ENCODE measurements around the gene TRIP6.
"Not testable (repeated sequence)": the region's sequence is repeated elsewhere in the genome, so short reads cannot be mapped to it uniquely, and the experiment has no call there.

The TRIP6 gene

GRCh38 chr7:100914208-100914878 is 47.2 kb downstream of the TRIP6 start:
- no peak for DNase-seq (ENCODE audit: low read depth in 2 of 2)

GRCh38 chr7:100914879-100915447 is 47.8 kb downstream of the TRIP6 start:
- DNase-seq (ENCODE audit: low read depth in 2 of 2) = no peak

- DNase-seq (ENCODE audit: low read depth in 2 of 2) = not testable (repeated sequence)
Measured at GRCh38 chr7:100919335-100919734, 52.1 kb downstream of the TRIP6 start.

GRCh38 chr7:100919779-100920437 is 52.7 kb downstream of the TRIP6 start:
- not testable (repeated sequence) for DNase-seq (ENCODE audit: low read depth in 2 of 2)

GRCh38 chr7:100921039-100921438 is 53.9 kb downstream of the TRIP6 start:
- DNase-seq (ENCODE audit: low read depth in 2 of 2) = no peak

Measured in stimulated activated CD4-positive, alpha-beta T cell treated with anti-CD3 and anti-CD28 coated beads, Interleukin-1b, Interleukin-23, amount 100 ng/mL, for 1 hour (primary cell).